Measurements from ENCODE around the gene UBR4.

- TF ChIP-seq, protein P1, sequence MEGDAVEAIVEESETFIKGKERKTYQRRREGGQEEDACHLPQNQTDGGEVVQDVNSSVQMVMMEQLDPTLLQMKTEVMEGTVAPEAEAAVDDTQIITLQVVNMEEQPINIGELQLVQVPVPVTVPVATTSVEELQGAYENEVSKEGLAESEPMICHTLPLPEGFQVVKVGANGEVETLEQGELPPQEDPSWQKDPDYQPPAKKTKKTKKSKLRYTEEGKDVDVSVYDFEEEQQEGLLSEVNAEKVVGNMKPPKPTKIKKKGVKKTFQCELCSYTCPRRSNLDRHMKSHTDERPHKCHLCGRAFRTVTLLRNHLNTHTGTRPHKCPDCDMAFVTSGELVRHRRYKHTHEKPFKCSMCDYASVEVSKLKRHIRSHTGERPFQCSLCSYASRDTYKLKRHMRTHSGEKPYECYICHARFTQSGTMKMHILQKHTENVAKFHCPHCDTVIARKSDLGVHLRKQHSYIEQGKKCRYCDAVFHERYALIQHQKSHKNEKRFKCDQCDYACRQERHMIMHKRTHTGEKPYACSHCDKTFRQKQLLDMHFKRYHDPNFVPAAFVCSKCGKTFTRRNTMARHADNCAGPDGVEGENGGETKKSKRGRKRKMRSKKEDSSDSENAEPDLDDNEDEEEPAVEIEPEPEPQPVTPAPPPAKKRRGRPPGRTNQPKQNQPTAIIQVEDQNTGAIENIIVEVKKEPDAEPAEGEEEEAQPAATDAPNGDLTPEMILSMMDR (IDR thresholded peaks at IDR 0.05; ENCODE audit: low read depth, low read length, poor library complexity, severe bottlenecking): no peak
- no peak for TF ChIP-seq EZH2phosphoT487 (IDR thresholded peaks at IDR 0.05; ENCODE audit: borderline replicate concordance, low read length)
Observed at GRCh38 chr1:19153169-19153568, 56.9 kb downstream of the UBR4 start.

Data from DOHH2 (cell line).